Erythroblast (primary cell): ENCODE measurements around the gene GAD1.

Experiments
- GATA1 ChIP-seq: IDR thresholded peaks from 2 replicates; pipeline ENCODE4 v1.6.1; 2011; ENCODE audit warnings: low read depth, mild to moderate bottlenecking, control low read depth, low read length, moderate library complexity
- POLR2A ChIP-seq: IDR thresholded peaks from 2 replicates; pipeline ENCODE4 v1.6.1; 2011; ENCODE audit warnings: mild to moderate bottlenecking, low read length

DNA sequence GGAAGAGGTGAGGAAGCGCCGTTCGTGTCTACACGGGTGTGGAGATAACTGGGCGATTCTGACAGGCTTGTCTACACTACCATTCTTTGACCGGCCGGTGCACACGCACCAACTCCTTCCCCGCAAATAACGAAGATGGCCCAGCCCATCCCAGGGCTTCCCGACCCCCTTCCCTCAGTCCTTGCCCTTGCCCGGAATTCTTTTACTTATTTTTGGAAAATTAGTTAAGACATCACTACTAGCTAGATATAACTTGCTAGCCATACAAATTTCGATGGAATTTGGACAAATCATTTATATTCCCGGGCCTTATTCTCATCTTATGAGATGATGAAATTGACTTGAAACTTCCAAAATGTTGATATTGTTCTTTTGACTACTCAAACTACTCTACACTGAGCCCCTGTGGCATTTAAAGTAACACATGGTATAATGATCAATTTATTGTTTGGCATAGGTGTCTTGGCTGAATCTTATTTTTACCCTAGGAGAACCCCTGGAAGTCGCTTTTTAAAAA, 45.2 kb upstream of the GAD1 start:
- TF ChIP-seq POLR2A, result no peak
- no peak for TF ChIP-seq GATA1
